ENCODE measurements around the gene RPIA. TPM values are rescaled to one million over a fixed set of nuclear protein-coding genes. Genes with fewer than 3 reads are reported as not detected.
"Not testable (repeated sequence)": the region's sequence is repeated elsewhere in the genome, so short reads cannot be mapped to it uniquely, and the experiment has no call there.

RPIA gene
- total and polyA plus RNA-seq, 3 donors from 2014 or later: 16.2 to 17.9 (median 16.2) TPM

DNA sequence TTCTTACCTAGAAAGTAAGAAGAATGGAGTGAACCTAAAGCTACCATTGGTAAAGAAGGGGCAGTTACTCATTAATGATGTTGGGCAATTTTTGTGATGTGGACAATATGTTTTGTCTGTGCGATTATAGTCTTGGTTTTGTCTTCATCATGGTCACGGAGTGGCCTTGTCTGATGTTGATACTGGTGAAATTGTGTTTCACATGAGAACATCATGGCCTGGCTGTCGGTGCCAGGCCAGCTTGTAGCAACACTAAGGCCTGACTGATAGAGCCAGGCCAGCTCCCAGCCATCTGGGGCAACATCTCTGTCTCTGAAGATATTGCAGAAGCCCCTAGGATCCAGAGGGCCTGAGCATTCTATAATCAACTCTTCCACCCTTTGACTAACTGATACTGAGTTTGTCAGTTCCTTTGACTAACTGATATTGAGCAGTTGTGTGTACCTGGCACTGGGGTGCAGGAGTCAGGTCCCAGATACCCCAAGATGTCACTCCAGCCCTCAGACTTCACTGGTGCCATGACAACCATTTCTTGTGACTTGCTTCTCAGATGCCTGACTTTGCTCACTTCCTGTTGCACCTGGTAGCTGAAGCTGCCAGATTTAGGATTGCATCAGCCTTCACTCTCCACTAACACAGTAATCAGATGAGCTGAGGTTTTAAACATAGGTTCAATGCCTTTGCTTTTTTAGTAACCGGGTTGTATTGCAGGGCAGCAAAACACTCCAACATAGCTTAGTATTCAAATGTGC is 62.5 kb downstream of the RPIA start:
- Histone ChIP-seq H3K4me1 (no peaks in the 10 kb centered on the region), H3K27ac (no peak overlapping the region), H3K4me3 (no peak overlapping the region), H3K36me3 (ENCODE audit: low read depth, missing control alignments) (no peaks in the 10 kb centered on the region), H3K27me3 (no peaks in the 10 kb centered on the region), H3K9me3 (no peaks in the 10 kb centered on the region)
- no peak for DNase-seq
- intact Hi-C loops (cut with DNase I; ENCODE audit: low total_unique reads): no loop called here
- WGBS, 2 donors: 66 to 78% methylated on average over 4 of the region's 4 CpGs
- TF ChIP-seq, protein P1, sequence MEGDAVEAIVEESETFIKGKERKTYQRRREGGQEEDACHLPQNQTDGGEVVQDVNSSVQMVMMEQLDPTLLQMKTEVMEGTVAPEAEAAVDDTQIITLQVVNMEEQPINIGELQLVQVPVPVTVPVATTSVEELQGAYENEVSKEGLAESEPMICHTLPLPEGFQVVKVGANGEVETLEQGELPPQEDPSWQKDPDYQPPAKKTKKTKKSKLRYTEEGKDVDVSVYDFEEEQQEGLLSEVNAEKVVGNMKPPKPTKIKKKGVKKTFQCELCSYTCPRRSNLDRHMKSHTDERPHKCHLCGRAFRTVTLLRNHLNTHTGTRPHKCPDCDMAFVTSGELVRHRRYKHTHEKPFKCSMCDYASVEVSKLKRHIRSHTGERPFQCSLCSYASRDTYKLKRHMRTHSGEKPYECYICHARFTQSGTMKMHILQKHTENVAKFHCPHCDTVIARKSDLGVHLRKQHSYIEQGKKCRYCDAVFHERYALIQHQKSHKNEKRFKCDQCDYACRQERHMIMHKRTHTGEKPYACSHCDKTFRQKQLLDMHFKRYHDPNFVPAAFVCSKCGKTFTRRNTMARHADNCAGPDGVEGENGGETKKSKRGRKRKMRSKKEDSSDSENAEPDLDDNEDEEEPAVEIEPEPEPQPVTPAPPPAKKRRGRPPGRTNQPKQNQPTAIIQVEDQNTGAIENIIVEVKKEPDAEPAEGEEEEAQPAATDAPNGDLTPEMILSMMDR (IDR thresholded peaks at IDR 0.05): no peak
- no peak for TF ChIP-seq POLR2A (IDR thresholded peaks at IDR 0.05)

DNA sequence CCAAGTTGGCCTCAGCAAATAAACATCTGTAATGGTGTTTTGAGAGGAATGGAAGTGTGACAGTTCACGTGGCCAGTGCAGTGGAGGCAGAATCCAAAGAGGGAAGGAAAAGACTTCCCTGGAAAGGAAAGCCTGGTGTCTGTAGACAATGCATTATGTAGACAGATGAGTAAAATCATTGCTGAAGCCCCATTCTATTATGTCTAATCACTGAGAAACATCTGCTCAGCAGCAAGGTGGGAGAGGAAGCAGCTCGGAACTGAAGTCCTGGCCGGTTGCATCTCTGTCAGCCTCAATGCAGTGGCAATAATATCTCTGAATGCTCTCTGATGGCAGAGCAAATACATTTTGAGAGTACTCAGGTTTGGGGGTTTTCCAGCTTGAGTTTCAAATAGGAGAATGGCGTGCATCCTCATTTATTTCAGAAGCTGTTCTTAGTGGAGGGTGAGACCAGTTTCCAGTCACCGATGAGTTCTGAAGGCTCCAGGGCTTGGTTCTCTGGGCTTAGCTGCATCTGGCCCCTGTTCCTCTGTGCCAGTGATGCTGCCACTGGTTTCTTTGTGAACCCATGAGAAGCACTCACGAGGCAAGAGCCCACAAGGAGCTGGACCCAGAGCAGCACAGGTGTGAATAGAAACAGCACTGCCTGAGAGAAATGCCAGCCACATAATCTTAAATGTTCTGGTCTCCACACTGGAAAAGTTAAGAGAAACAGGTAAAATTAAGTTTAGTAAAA is 63.3 kb downstream of the RPIA start:
- intact Hi-C loops (cut with DNase I; ENCODE audit: low total_unique reads): no loop called here
- H3K27me3 ChIP-seq: no peaks in the 10 kb centered on the region
- no peaks in the 10 kb centered on the region for H3K4me1 ChIP-seq
- no peak for TF ChIP-seq POLR2A (IDR thresholded peaks at IDR 0.05)
- TF ChIP-seq, protein P1 (IDR thresholded peaks at IDR 0.05): no peak
- H3K27ac ChIP-seq: no peak overlapping the region
- no peaks in the 10 kb centered on the region for H3K9me3 ChIP-seq
- DNase-seq: no peak
- WGBS, 2 donors: 83 to 85% methylated on average over 6 of the region's 6 CpGs
- H3K4me3 ChIP-seq: no peak overlapping the region
- no peaks in the 10 kb centered on the region for H3K36me3 ChIP-seq (ENCODE audit: low read depth, missing control alignments)

DNA sequence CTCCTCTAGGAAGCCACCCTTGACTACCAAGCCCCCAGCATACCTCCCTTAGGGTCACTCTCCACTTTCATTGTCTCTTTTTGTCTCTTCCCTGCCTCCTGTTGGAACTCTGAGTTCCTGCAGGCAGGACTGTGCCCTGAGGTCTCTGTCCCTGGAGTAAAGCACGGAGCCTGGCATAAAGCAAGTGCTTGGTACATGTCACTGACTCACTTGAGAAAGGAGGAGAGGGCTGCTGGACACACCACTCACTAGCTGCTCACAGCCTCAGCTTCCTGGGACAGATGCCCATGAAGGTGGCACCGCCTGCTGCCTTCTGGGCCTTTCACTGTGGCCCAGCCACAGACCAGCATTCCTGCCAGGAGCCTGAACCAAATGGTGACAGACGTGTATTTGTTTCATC is 64.4 kb downstream of the RPIA start:
- intact Hi-C loops (cut with DNase I; ENCODE audit: low total_unique reads): no loop called here
- no peak overlapping the region for H3K4me3 ChIP-seq
- no peaks in the 10 kb centered on the region for H3K9me3 ChIP-seq
- no peak for TF ChIP-seq POLR2A (IDR thresholded peaks at IDR 0.05)
- TF ChIP-seq, protein P1 (IDR thresholded peaks at IDR 0.05): no peak
- 96 to 100% methylated on average over 3 of the region's 3 CpGs for WGBS, 2 donors
- H3K27me3 ChIP-seq: no peaks in the 10 kb centered on the region
- no peak overlapping the region for H3K27ac ChIP-seq
- no peak for DNase-seq
- no peaks in the 10 kb centered on the region for H3K36me3 ChIP-seq (ENCODE audit: low read depth, missing control alignments)
- H3K4me1 ChIP-seq: no peaks in the 10 kb centered on the region

DNA sequence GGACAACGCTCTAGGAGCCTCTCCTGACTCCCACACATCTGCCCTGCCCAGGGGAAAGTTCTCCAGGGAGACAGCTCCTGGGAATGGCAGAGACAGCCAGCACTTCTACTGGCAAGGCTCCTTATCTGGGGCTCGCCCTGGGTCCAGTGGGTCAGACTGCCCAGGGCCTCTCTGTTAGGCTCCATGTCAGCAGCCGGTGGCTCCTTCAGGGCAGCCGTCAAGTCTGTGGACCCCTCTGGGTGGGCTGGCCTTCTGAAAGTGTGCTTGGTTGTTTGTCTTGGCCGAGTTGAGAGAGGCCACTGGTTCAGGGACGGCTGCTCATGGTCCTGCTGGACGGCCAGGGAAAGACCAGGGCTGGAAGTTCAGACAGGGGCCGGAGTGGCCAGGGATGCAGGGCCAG is 65.6 kb downstream of the RPIA start:
- WGBS, 2 donors: 54% methylated on average over 7 of the region's 8 CpGs; no CpG with 5 or more reads in 1 of the 2 donors

DNA sequence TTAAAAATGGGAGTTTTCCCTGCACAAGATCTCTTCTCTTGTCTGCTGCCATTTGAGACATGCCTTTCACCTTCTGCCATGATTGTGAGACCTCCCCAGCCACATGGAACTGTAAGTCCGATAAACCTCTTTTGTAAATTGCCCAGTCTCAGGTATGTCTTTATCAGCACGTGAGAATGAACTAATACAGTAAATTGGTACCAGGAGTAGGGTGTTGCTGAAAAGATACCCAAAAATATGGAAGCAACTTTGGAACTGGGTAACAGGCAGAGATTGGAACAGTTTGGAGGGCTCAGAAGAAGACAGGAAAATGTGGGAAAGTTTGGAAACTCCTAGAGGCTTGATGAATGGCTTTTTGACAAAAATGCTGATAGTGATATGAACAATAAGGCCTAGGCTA is 67.2 kb downstream of the RPIA start:
- 90 to 92% methylated on average over 2 of the region's 2 CpGs for WGBS, 2 donors
- H3K9me3 ChIP-seq; H3K4me1 ChIP-seq; H3K36me3 ChIP-seq (ENCODE audit: low read depth, missing control alignments); intact Hi-C loops (cut with DNase I; ENCODE audit: low total_unique reads); DNase-seq; H3K27ac ChIP-seq; H3K4me3 ChIP-seq; H3K27me3 ChIP-seq: not testable (repeated sequence)

More for the DNA sequence above, 65.6 kb downstream of the RPIA start:
- intact Hi-C loops (cut with DNase I; ENCODE audit: low total_unique reads): no loop called here
- DNase-seq: no peak
- Histone ChIP-seq H3K4me1 (no peaks in the 10 kb centered on the region), H3K27ac (no peak overlapping the region), H3K9me3 (no peaks in the 10 kb centered on the region), H3K36me3 (ENCODE audit: low read depth, missing control alignments) (no peaks in the 10 kb centered on the region), H3K27me3 (no peaks in the 10 kb centered on the region), H3K4me3 (no peak overlapping the region)
- TF ChIP-seq, protein P1 (IDR thresholded peaks at IDR 0.05): no peak
- TF ChIP-seq POLR2A (IDR thresholded peaks at IDR 0.05): no peak

Measured in testis (tissue), 3 donors.